Retina (tissue), 1 donor: ENCODE measurements around the gene TRIM47.

Source experiments
- DNase-seq: peaks from one replicate; pipeline ENCODE4 v3.0.0-alpha.2; 2016

Gene TRIM47, protein sequence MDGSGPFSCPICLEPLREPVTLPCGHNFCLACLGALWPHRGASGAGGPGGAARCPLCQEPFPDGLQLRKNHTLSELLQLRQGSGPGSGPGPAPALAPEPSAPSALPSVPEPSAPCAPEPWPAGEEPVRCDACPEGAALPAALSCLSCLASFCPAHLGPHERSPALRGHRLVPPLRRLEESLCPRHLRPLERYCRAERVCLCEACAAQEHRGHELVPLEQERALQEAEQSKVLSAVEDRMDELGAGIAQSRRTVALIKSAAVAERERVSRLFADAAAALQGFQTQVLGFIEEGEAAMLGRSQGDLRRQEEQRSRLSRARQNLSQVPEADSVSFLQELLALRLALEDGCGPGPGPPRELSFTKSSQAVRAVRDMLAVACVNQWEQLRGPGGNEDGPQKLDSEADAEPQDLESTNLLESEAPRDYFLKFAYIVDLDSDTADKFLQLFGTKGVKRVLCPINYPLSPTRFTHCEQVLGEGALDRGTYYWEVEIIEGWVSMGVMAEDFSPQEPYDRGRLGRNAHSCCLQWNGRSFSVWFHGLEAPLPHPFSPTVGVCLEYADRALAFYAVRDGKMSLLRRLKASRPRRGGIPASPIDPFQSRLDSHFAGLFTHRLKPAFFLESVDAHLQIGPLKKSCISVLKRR

GRCh38 chr17:75878174-75878998, at the start of gene TRIM47:
Gene TRIM47, minus strand, starts transcription at chr17:75878581. Its CDS starts 33 bp downstream, at chr17:75878548.
- DNase-seq, result peak; percentile 46

DNA sequence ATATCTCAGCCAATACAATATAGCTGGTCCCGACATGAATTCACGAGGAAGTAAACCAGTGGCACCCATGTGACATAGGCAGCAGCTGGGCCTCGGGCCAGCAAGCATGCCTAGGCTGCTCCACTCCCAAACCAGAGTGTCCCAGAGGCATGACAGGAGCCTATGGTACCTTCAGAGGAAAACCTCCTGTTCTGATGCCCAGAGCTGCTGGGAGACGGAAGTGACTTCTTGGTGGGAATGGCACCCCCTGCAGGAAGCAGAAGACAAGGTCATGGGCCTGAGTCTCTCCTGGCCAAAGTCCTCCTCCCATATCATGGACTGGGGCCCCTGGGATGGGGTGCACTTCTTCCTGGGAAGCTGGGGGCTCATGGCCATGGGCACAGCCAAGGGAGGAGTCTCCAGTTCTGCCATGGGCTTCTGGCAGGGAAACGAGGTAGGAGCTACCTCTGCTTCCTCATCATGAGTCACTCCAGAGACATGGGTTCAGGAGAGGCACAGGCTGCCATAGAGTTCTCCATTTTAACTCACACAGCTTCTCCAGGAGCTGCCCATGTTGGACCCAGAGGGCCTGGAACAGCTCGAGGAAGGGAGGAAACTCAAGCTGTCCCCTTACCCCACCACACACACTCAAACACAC, 49.0 kb upstream of the TRIM47 start:
- DNase-seq, result no peak

- no peak for DNase-seq
Measured at GRCh38 chr17:75926456-75926855, 48.1 kb upstream of the TRIM47 start.

- no peak for DNase-seq
Measured at GRCh38 chr17:75925912-75926311, 47.5 kb upstream of the TRIM47 start.

- no peak for DNase-seq
Measured at GRCh38 chr17:75925103-75925502, 46.7 kb upstream of the TRIM47 start.

- DNase-seq, result no peak
Measured at GRCh38 chr17:75922963-75923874, 44.8 kb upstream of the TRIM47 start.

DNA sequence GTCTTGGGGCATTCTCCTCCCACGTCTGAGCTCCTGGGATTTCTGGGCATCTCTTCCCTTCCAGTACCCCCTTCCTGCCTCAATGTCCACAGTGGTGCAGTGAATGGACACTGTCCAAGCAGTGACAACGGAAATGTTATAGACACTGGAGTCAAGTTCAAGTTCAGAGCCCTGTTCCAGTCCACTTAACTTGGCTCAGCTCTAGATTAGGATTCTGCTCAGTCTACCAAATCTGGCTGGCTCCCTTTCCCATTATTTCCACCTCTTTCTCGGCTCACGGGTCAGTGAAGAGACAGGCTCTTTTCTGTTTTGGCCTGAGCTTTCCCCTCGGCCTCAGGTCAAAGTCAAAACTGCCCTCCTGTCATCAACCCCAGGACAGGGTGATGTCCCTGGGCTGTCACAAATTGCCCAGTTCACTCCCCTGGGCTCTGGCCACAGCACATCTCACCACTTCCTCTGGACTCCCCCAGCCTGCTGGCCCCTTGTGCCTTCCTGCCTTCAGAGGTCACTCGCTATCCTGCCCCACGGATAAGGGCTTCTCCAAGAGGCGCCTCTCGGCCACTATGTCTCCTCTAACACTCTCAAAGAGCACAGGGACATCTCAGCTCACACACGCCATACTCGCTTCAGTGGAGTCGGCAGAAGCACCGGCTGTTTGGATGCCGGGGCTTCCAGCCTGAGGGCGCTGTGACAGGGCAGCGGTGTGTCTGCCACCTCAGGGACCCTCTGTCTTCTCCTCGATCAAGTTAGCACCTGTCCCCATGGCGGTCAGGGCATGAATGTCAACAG, 44.0 kb upstream of the TRIM47 start:
- DNase-seq, result no peak

GRCh38 chr17:75921596-75921995, 43.2 kb upstream of the TRIM47 start:
- no peak for DNase-seq

DNA sequence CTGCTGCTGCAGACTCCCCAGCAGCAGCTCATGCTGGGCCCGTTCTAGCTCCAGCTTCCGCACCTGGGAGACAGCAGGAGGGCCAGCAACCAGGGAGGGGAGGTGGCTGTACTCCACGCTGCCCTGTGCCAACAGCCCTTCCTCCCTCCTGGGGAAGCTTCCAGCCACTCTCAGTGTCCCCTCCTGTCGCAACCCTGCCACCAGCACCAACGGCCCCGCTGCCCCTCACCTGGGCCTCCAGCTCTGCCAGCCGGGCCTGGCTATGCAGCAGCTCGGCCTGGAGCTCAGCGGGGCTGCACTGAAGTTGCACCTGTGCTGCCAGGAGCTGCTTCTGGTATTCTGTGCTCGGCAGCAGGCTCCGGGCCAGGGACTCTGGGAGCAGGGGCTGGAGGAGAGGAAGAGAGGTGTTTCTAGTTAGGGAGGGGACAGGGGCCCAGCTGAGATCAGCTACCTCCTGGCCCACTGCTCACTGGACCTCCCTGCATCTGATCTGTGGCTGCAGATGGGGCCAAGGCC, 41.7 kb upstream of the TRIM47 start:
- no peak for DNase-seq

DNA sequence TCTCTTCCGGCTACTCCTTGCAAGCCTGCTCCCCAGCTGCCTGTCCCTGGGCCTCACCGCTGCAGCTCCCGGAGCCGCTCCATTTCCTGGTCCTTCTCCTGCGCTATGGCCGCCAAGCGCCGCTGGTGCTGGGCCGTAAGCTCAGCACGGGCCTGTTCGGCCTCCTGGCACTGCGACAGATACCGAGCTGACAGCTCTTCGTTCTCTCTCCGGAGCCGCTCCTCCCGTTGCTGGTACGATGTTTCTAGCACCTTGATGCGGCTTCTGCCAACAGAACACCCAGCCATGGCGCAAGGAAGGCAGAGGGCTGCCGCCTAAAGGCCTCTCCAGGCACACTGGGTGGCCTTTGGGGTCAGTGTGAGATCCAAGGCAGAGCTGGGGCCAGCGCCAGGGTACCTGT, 41.2 kb upstream of the TRIM47 start:
- DNase-seq, result no peak

DNA sequence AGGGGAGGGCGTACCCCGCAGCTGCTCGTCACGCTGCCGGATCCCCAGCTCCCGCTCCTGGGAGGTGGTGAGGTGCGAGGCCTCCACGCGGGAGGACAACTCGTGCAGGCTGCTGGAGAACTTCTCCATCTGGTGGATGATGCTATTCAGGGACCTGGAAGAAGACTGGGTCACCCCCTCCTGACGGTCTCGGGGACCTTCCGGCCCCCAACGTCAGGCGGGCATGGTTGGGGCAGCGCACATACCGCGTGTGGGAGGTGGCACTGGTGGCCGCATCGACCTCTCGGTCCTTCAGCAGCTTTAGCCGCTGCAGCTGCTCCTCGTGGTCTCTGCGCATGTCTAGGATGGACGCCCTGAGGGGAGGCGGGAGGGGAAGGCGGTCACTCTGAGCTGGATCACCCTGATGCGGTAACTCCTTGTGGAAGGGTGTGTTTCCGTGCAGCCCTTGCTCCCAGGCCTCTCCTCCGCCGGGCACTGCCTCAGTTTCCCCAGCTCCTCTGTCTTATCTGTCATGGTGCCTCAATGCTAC, 39.6 kb upstream of the TRIM47 start:
- peak; percentile 40 for DNase-seq

DNA sequence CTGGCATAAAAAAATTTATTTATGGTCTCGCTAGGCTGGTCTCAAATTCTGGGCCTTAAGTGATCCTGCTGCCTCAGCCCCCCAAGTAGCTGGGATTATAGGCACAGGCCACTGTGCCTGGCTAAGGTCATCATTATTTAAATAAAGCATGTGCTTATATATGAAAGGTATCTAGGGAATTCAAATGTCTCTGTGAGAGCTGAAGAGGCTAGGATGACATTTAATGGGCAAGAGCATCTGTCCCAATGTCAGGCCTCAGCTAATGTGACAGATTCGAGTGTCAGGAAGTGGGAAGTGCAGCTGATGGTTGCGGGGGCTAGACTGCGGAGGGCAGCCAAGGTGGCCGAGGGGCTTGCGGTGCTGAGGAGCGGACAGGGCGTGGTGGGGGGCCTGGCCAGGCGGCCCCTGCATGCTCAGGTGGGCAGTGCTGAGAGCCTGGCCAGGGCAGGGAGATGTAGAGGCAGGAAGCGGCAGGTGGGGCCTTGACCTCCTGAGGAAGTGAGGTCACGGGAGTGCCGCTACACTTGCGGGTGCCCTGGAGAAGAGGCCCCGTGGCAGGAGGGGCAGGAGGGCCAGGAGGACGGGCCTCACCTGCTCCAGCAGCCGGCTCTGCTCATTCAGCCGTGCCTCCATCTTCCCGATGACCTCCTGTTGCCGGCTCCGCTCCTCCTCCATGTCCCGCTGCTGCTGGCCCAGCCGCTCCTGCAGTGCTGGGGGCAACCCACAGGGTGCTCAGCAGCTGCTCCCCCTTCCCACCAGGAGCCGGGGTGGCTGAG, 38.9 kb upstream of the TRIM47 start:
- no peak for DNase-seq

- DNase-seq, result no peak
Measured at GRCh38 chr17:75915268-75915667, 36.9 kb upstream of the TRIM47 start.

GRCh38 chr17:75914643-75915267, 36.4 kb upstream of the TRIM47 start:
- no peak for DNase-seq

- no peak for DNase-seq
Measured at GRCh38 chr17:75913537-75914210, 35.3 kb upstream of the TRIM47 start.

GRCh38 chr17:75910699-75911098, 32.3 kb upstream of the TRIM47 start:
- DNase-seq, result no peak

GRCh38 chr17:75909812-75910274, 31.5 kb upstream of the TRIM47 start:
- DNase-seq, result no peak

GRCh38 chr17:75909051-75909811, 30.9 kb upstream of the TRIM47 start:
- no peak for DNase-seq
